RWPE2 (cell line): ENCODE data around the gene TTC9.

Experiments
- ATAC-seq: fragments of 200-7000 bp; cut with Tn5 transposase; 3 replicates; pipeline ENCODE4 v1.9.1; 2021; ENCODE audit warnings: low read depth
- DNase-seq: peaks from one replicate; pipeline ENCODE4 v3.0.0-alpha.2; 2020; ENCODE audit warnings: low spot score
- H3K27ac ChIP-seq: fragments of 450-650 bp; 2 replicates; pipeline ENCODE4 v1.5.1; 2017; ENCODE audit warnings: mild to moderate bottlenecking; ENCODE audit not compliant: poor library complexity, severe bottlenecking
- H3K27me3 ChIP-seq: fragments of 250-450 bp; sonication (Bioruptor Pico); 2 replicates; pipeline ENCODE4 v1.5.1; 2021; ENCODE audit warnings: mild to moderate bottlenecking, moderate library complexity; ENCODE audit not compliant: insufficient read depth, poor library complexity, severe bottlenecking
- H3K36me3 ChIP-seq: fragments of 250-450 bp; sonication (Bioruptor Pico); 2 replicates; pipeline ENCODE4 v1.5.1; 2020; ENCODE audit warnings: low read depth, mild to moderate bottlenecking, moderate library complexity
- H3K4me1 ChIP-seq: fragments of 250-450 bp; sonication (Bioruptor Pico); 2 replicates; pipeline ENCODE4 v1.5.1; 2021; ENCODE audit warnings: mild to moderate bottlenecking, moderate library complexity; ENCODE audit not compliant: insufficient read depth, poor library complexity, severe bottlenecking
- H3K4me3 ChIP-seq: fragments of 250-450 bp; sonication (Bioruptor Pico); 2 replicates; pipeline ENCODE4 v1.5.1; 2021; ENCODE audit warnings: mild to moderate bottlenecking, moderate library complexity; ENCODE audit not compliant: severe bottlenecking
- H3K9me3 ChIP-seq: fragments of 250-450 bp; sonication (Bioruptor Pico); 2 replicates; pipeline ENCODE4 v1.5.1; 2021; ENCODE audit warnings: mild to moderate bottlenecking, moderate library complexity; ENCODE audit not compliant: severe bottlenecking
- CTCF ChIP-seq: fragments of 450-650 bp; IDR thresholded peaks from one replicate; pipeline ENCODE4 v1.5.1; 2017; ENCODE audit warnings: mild to moderate bottlenecking, moderate library complexity; ENCODE audit not compliant: poor library complexity, severe bottlenecking

TTC9 gene

GRCh38 chr14:70643967-70644366 is 2.3 kb downstream of the TTC9 start:
- no peak overlapping the region for H3K4me3 ChIP-seq
- no peaks in the 10 kb centered on the region for H3K9me3 ChIP-seq
- no peak for TF ChIP-seq CTCF
- peaks cover 9% of the 10 kb centered on the region for H3K27me3 ChIP-seq
- no peak for DNase-seq
- no peak overlapping the region for H3K27ac ChIP-seq
- ATAC-seq = no peak
- no peaks in the 10 kb centered on the region for H3K36me3 ChIP-seq
- H3K4me1 ChIP-seq = peaks cover 10% of the 10 kb centered on the region

GRCh38 chr14:70645892-70646291 is 4.2 kb downstream of the TTC9 start:
- H3K4me1 ChIP-seq = peaks cover 10% of the 10 kb centered on the region
- H3K9me3 ChIP-seq = no peaks in the 10 kb centered on the region
- no peak for DNase-seq
- no peak for TF ChIP-seq CTCF
- H3K27me3 ChIP-seq = peaks cover under 1% of the 10 kb centered on the region
- no peak for ATAC-seq
- H3K36me3 ChIP-seq = no peaks in the 10 kb centered on the region
- no peak overlapping the region for H3K4me3 ChIP-seq
- no peak overlapping the region for H3K27ac ChIP-seq

- ATAC-seq (no peak), DNase-seq (no peak)
- Histone ChIP-seq H3K9me3 (no peaks in the 10 kb centered on the region), H3K27me3 (no peaks in the 10 kb centered on the region), H3K27ac (no peak overlapping the region), H3K4me3 (no peak overlapping the region), H3K4me1 (peaks cover 10% of the 10 kb centered on the region), H3K36me3 (no peaks in the 10 kb centered on the region)
- no peak for TF ChIP-seq CTCF
Measured at GRCh38 chr14:70646705-70647104, 5.0 kb downstream of the TTC9 start.

GRCh38 chr14:70648346-70648745 is 6.6 kb downstream of the TTC9 start:
- Histone ChIP-seq H3K4me3 (no peak overlapping the region), H3K27ac (no peak overlapping the region), H3K36me3 (no peaks in the 10 kb centered on the region), H3K27me3 (no peaks in the 10 kb centered on the region), H3K4me1 (peaks cover 2% of the 10 kb centered on the region), H3K9me3 (no peaks in the 10 kb centered on the region)
- TF ChIP-seq CTCF = no peak
- ATAC-seq (no peak), DNase-seq (no peak)

GRCh38 chr14:70649803-70650202 is 8.1 kb downstream of the TTC9 start:
- ATAC-seq = no peak
- Histone ChIP-seq H3K36me3 (no peaks in the 10 kb centered on the region), H3K4me1 (no peaks in the 10 kb centered on the region), H3K27ac (no peak overlapping the region), H3K27me3 (no peaks in the 10 kb centered on the region), H3K4me3 (no peak overlapping the region), H3K9me3 (no peaks in the 10 kb centered on the region)
- no peak for DNase-seq
- no peak for TF ChIP-seq CTCF
